Measurements from ENCODE around the gene H3-3A. TPM values are rescaled to one million over a fixed set of nuclear protein-coding genes. Genes with fewer than 3 reads are reported as not detected.
A peak's percentile ranks its signal among the peaks of the same experiment; 100 is the strongest.

H3-3A gene
- total RNA-seq, 1 donor from 2014 or later = 416 TPM

GRCh38 chr1:226097866-226098625, 35.5 kb downstream of the H3-3A start:
- DNase-seq (ENCODE audit: low spot score) = no peak
- Mint-ChIP-seq H3K36me3 (ENCODE audit: low read depth) (no peaks in the 10 kb centered on the region), H3K9me3 (no peaks in the 10 kb centered on the region), H3K4me3 (no peak overlapping the region), H3K27ac (no peak overlapping the region), H3K27me3 (ENCODE audit: insufficient read depth) (peaks cover 15% of the 10 kb centered on the region), H3K4me1 (ENCODE audit: low read depth) (peaks cover 16% of the 10 kb centered on the region)
- intact Hi-C loops (cut with micrococcal nuclease) = no loop called here

- H3K27me3 Mint-ChIP-seq (ENCODE audit: insufficient read depth) = peaks cover 14% of the 10 kb centered on the region
- no peak overlapping the region for H3K27ac Mint-ChIP-seq
- H3K9me3 Mint-ChIP-seq = no peaks in the 10 kb centered on the region
- no peaks in the 10 kb centered on the region for H3K36me3 Mint-ChIP-seq (ENCODE audit: low read depth)
- H3K4me3 Mint-ChIP-seq = no peak overlapping the region
- intact Hi-C loops (cut with micrococcal nuclease) = no loop called here
- peaks cover 16% of the 10 kb centered on the region for H3K4me1 Mint-ChIP-seq (ENCODE audit: low read depth)
- no peak for DNase-seq (ENCODE audit: low spot score)
These were observed 36.6 kb downstream of the H3-3A start for GRCh38 chr1:226098870-226099835.

GRCh38 chr1:226100436-226101391, 38.2 kb downstream of the H3-3A start:
- Mint-ChIP-seq H3K36me3 (ENCODE audit: low read depth) (no peaks in the 10 kb centered on the region), H3K27me3 (ENCODE audit: insufficient read depth) (peaks cover 8% of the 10 kb centered on the region), H3K9me3 (no peaks in the 10 kb centered on the region), H3K4me1 (ENCODE audit: low read depth) (peaks cover 16% of the 10 kb centered on the region), H3K4me3 (peak overlapping the region; percentile 78), H3K27ac (no peak overlapping the region)
- intact Hi-C loops (cut with micrococcal nuclease) = loop anchor here (1.0 to 2.0 kb wide), 3 partner anchors 9 to 36 kb away; no protein-coding TSS in a partner anchor
- DNase-seq (ENCODE audit: low spot score) = no peak

DNA sequence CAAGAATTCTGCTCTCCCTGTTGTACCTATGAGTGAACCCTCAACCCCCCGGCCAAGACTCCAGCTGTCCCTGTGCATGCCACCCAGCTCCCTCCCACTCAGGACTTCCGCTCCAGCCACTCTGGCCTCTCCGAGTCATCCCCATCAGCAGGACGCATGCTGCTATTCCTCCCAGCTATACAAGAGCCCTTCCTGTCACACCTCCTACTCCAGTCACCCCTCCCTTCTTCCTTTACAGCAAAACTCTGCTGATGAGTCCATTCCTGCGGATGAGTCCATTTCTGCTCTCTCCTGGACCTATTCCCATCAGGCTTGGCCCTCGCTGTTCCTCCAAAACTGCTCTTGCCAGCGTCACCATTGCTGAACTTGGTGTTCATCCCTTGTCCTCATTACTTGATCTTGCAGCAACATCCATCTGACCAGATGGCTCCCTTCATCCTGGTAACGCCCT, 42.2 kb downstream of the H3-3A start:
- no peaks in the 10 kb centered on the region for H3K9me3 Mint-ChIP-seq
- H3K4me1 Mint-ChIP-seq (ENCODE audit: low read depth) = peaks cover 21% of the 10 kb centered on the region
- peaks cover 6% of the 10 kb centered on the region for H3K27me3 Mint-ChIP-seq (ENCODE audit: insufficient read depth)
- intact Hi-C loops (cut with micrococcal nuclease) = no loop called here
- H3K4me3 Mint-ChIP-seq = no peak overlapping the region
- no peak for DNase-seq (ENCODE audit: low spot score)
- H3K36me3 Mint-ChIP-seq (ENCODE audit: low read depth) = no peaks in the 10 kb centered on the region
- H3K27ac Mint-ChIP-seq = no peak overlapping the region

GRCh38 chr1:226107471-226108460, 45.2 kb downstream of the H3-3A start:
- peaks cover 24% of the 10 kb centered on the region for H3K4me1 Mint-ChIP-seq (ENCODE audit: low read depth)
- no peak for DNase-seq (ENCODE audit: low spot score)
- H3K36me3 Mint-ChIP-seq (ENCODE audit: low read depth) = no peaks in the 10 kb centered on the region
- H3K9me3 Mint-ChIP-seq = no peaks in the 10 kb centered on the region
- no peak overlapping the region for H3K27ac Mint-ChIP-seq
- H3K4me3 Mint-ChIP-seq = no peak overlapping the region
- H3K27me3 Mint-ChIP-seq (ENCODE audit: insufficient read depth) = peaks cover 6% of the 10 kb centered on the region
- intact Hi-C loops (cut with micrococcal nuclease) = no loop called here

DNA sequence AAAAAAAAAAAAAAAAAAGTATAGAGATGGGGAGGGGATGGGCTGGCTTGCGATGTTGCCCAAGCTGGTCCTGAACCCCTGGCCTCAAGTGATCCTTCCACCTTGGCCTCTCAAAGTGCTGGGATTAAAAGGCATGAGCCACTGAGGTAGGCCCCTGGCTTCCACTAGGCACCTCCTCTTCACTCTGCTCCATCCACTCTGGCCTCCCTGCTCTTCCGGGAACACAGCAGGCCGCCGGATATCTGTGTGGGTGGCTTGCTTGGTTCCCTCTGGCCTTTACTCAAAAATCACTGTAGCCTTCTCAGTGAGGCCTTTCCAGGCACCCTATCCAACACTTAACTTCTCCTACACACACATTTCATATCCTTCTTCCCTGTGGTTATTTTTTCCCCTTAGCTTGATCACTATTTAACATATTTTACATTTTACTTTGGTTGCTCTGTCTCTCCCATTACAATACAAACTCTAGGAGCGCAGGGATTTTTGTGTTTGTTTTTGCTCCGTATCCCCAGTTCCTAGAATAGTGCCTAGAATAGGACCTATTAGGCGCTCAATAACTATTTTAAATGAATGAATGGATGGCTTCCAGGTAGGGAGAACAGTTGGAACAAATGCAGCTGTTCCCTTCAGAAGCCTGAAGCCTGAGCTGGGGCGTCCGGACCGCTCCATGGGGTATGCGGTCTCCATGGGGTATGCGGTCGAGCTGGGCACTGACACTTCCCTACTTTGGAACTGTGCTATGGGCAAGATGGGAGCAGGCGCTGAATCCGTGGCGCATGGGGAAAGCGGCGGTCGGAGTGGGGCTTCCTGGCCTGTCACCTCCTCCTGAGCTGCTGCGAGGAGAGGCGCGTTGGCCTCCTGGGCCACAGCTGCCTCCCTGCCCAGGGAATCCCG, 46.7 kb downstream of the H3-3A start:
- no peak for DNase-seq (ENCODE audit: low spot score)
- Mint-ChIP-seq H3K36me3 (ENCODE audit: low read depth) (no peaks in the 10 kb centered on the region), H3K4me1 (ENCODE audit: low read depth) (peaks cover 25% of the 10 kb centered on the region), H3K27ac (peak overlapping the region; percentile 88), H3K4me3 (peak overlapping the region; percentile 90), H3K27me3 (ENCODE audit: insufficient read depth) (peaks cover 9% of the 10 kb centered on the region), H3K9me3 (no peaks in the 10 kb centered on the region)
- intact Hi-C loops (cut with micrococcal nuclease) = loop anchor here (1.0 kb wide), 2 partner anchors 8 to 110 kb away; partner anchors contain the start of gene SDE2

- peak overlapping the region; percentile 88 for H3K27ac Mint-ChIP-seq
- no peaks in the 10 kb centered on the region for H3K9me3 Mint-ChIP-seq
- H3K4me3 Mint-ChIP-seq = peak overlapping the region; percentile 90
- peak; percentile 75 for DNase-seq (ENCODE audit: low spot score)
- H3K27me3 Mint-ChIP-seq (ENCODE audit: insufficient read depth) = peaks cover 9% of the 10 kb centered on the region
- intact Hi-C loops (cut with micrococcal nuclease) = loop anchor here (1.0 kb wide), 4 partner anchors 9 to 111 kb away; partner anchors contain the start of gene SDE2
- H3K36me3 Mint-ChIP-seq (ENCODE audit: low read depth) = no peaks in the 10 kb centered on the region
- H3K4me1 Mint-ChIP-seq (ENCODE audit: low read depth) = peaks cover 25% of the 10 kb centered on the region
These were observed 47.3 kb downstream of the H3-3A start for GRCh38 chr1:226109829-226110248.

- intact Hi-C loops (cut with micrococcal nuclease) = loop anchor here (1.0 kb wide), 2 partner anchors 12 to 45 kb away; no protein-coding TSS in a partner anchor
- peak overlapping the region; percentile 71 for H3K4me3 Mint-ChIP-seq
- peaks cover 9% of the 10 kb centered on the region for H3K27me3 Mint-ChIP-seq (ENCODE audit: insufficient read depth)
- peaks cover 25% of the 10 kb centered on the region for H3K4me1 Mint-ChIP-seq (ENCODE audit: low read depth)
- peak; percentile 74 for DNase-seq (ENCODE audit: low spot score)
- H3K36me3 Mint-ChIP-seq (ENCODE audit: low read depth) = no peaks in the 10 kb centered on the region
- H3K9me3 Mint-ChIP-seq = no peaks in the 10 kb centered on the region
- peak overlapping the region; percentile 42 for H3K27ac Mint-ChIP-seq
These were observed 48.0 kb downstream of the H3-3A start for GRCh38 chr1:226110249-226111097.

DNA sequence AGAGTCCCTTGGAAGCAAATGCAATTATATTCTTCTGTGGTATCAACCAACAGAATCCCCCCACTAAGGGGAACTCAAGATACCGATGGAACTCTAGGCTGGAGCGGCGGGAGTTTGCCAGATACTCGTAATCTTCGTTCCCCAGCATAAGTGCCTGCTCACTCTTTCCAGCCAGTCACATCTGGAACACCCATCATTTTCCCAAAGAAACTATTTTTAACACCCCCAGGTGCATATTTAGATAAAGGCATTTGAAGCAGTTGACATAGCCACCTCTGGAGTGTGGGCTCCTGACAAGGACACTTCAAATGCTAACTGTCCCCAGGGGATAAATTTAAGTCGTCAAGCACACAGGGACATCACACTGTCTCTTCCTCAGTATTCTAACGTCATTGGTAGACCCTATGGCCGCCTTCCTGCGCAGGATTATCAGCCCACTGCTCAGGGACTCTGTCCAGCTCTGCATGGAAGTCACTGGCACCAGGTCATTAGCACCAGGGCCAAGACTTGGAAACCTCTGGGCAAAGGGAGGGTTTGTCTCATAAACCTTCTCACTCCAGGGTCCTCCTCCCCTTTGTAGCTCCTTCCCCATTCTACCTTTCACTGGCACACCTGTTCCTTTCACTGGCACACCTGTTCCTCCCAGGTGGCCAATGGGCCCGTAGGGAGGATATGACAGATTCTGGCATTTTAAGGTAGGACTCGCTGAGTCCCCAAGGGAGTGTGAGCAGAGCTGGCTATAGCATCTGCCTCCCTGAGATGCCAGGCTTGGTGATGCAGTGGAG, 48.8 kb downstream of the H3-3A start:
- Mint-ChIP-seq H3K36me3 (ENCODE audit: low read depth) (no peaks in the 10 kb centered on the region), H3K4me1 (ENCODE audit: low read depth) (peaks cover 25% of the 10 kb centered on the region), H3K27ac (peak overlapping the region; percentile 59), H3K4me3 (peak overlapping the region; percentile 71), H3K27me3 (ENCODE audit: insufficient read depth) (peaks cover 9% of the 10 kb centered on the region), H3K9me3 (no peaks in the 10 kb centered on the region)
- intact Hi-C loops (cut with micrococcal nuclease) = no loop called here
- DNase-seq (ENCODE audit: low spot score) = no peak
